ENCODE measurements around the gene C6orf141.
A peak's percentile ranks its signal among the peaks of the same experiment; 100 is the strongest.

The C6orf141 gene

GRCh38 chr6:49549691-49550491, 577 bp upstream of the C6orf141 start:
- TF ChIP-seq ZNF565 (CRISPR knock-in tag; conservative IDR thresholded peaks at IDR 0.05; ENCODE audit: low read depth): no peak
- no peak for TF ChIP-seq ZNF8 (CRISPR knock-in tag; IDR thresholded peaks at IDR 0.05)
- no peak for TF ChIP-seq OSR1 (CRISPR knock-in tag; IDR thresholded peaks at IDR 0.05)
- no peak for ATAC-seq

- peak; percentile 51; the same call in 2 of the 3 replicates for ATAC-seq
Observed at GRCh38 chr6:49551078-49551865, 804 bp downstream of the C6orf141 start.

GRCh38 chr6:49551866-49552129, 1.3 kb downstream of the C6orf141 start:
- ATAC-seq: no peak
- no peak for TF ChIP-seq ZFP3 (CRISPR knock-in tag; IDR thresholded peaks at IDR 0.05)
- TF ChIP-seq ESRRG (CRISPR knock-in tag; IDR thresholded peaks at IDR 0.05): no peak
- no peak for TF ChIP-seq POU6F1 (CRISPR knock-in tag; IDR thresholded peaks at IDR 0.05; ENCODE audit: borderline replicate concordance, low read depth)
- no peak for TF ChIP-seq ZNF8 (CRISPR knock-in tag; IDR thresholded peaks at IDR 0.05)
- no peak for TF ChIP-seq ZFP30 (CRISPR knock-in tag; IDR thresholded peaks at IDR 0.05)
- TF ChIP-seq PPARA (CRISPR knock-in tag; IDR thresholded peaks at IDR 0.05; ENCODE audit: borderline replicate concordance): no peak

More at GRCh38 chr6:49551078-49551865, 804 bp downstream of the C6orf141 start:
- TF ChIP-seq RARB (CRISPR knock-in tag; IDR thresholded peaks at IDR 0.05) (no peak), ISL1 (CRISPR knock-in tag; IDR thresholded peaks at IDR 0.05) (no peak)

- TF ChIP-seq ZNF8 (CRISPR knock-in tag; IDR thresholded peaks at IDR 0.05) (no peak), PATZ1 (CRISPR knock-in tag; IDR thresholded peaks at IDR 0.05; ENCODE audit: borderline replicate concordance) (no peak), OSR1 (CRISPR knock-in tag; IDR thresholded peaks at IDR 0.05) (no peak), PPARA (CRISPR knock-in tag; IDR thresholded peaks at IDR 0.05; ENCODE audit: borderline replicate concordance) (no peak), ARNTL (CRISPR knock-in tag; IDR thresholded peaks at IDR 0.05; ENCODE audit: borderline replicate concordance, low read depth) (no peak), ESRRG (CRISPR knock-in tag; IDR thresholded peaks at IDR 0.05) (no peak), CSRNP3 (CRISPR knock-in tag; IDR thresholded peaks at IDR 0.05) (no peak), GLIS3 (CRISPR knock-in tag; IDR thresholded peaks at IDR 0.05) (no peak), ZFP3 (CRISPR knock-in tag; IDR thresholded peaks at IDR 0.05) (no peak), ZFP30 (CRISPR knock-in tag; IDR thresholded peaks at IDR 0.05) (no peak), BACH2 (CRISPR knock-in tag; IDR thresholded peaks at IDR 0.05; ENCODE audit: borderline replicate concordance) (no peak), SNAI2 (CRISPR knock-in tag; IDR thresholded peaks at IDR 0.05) (no peak), TSHZ2 (CRISPR knock-in tag; IDR thresholded peaks at IDR 0.05) (no peak)
- ATAC-seq: no peak
Observed at GRCh38 chr6:49552596-49552995, 2.1 kb downstream of the C6orf141 start.
